ENCODE data around the gene UGT1A7.

GRCh38 chr2:233818639-233819621 lies 137.2 kb downstream of the UGT1A7 start:
- no peak for TF ChIP-seq CTCF (IDR thresholded peaks at IDR 0.05; ENCODE audit: low read depth, low read length)
- TF ChIP-seq EZH2phosphoT487 (IDR thresholded peaks at IDR 0.05; ENCODE audit: low read depth) = no peak
